ENCODE data around the gene IGSF5.
"Not testable (repeated sequence)": the region's sequence is repeated elsewhere in the genome, so short reads cannot be mapped to it uniquely, and the experiment has no call there.

The IGSF5 gene

GRCh38 chr21:39738566-39738965 is 6.4 kb upstream of the IGSF5 start:
- no peak for DNase-seq (ENCODE audit: low read depth in 2 of 2)

- DNase-seq (ENCODE audit: low read depth in 2 of 2): not testable (repeated sequence)
Measured at GRCh38 chr21:39739531-39739930, 5.5 kb upstream of the IGSF5 start.

- DNase-seq (ENCODE audit: low read depth in 2 of 2): not testable (repeated sequence)
Measured at GRCh38 chr21:39742561-39742960, 2.4 kb upstream of the IGSF5 start.

GRCh38 chr21:39745332-39745731 is 349 bp downstream of the IGSF5 start:
- not testable (repeated sequence) for DNase-seq (ENCODE audit: low read depth in 2 of 2)

GRCh38 chr21:39750670-39751069 is 5.7 kb downstream of the IGSF5 start:
- DNase-seq (ENCODE audit: low read depth in 2 of 2): no peak

GRCh38 chr21:39754811-39755210 is 9.8 kb downstream of the IGSF5 start:
- DNase-seq (ENCODE audit: low read depth in 2 of 2): no peak

- no peak for DNase-seq (ENCODE audit: low read depth in 2 of 2)
Measured at GRCh38 chr21:39756285-39756684, 11.3 kb downstream of the IGSF5 start.

- DNase-seq (ENCODE audit: low read depth in 2 of 2): no peak
Measured at GRCh38 chr21:39763272-39763970, 18.4 kb downstream of the IGSF5 start.

- DNase-seq (ENCODE audit: low read depth in 2 of 2): no peak
Measured at GRCh38 chr21:39774227-39774626, 29.2 kb downstream of the IGSF5 start.

GRCh38 chr21:39775816-39776215 is 30.8 kb downstream of the IGSF5 start:
- no peak for DNase-seq (ENCODE audit: low read depth in 2 of 2)

GRCh38 chr21:39776589-39776988 is 31.6 kb downstream of the IGSF5 start:
- no peak for DNase-seq (ENCODE audit: low read depth in 2 of 2)

GRCh38 chr21:39781331-39781730 is 36.3 kb downstream of the IGSF5 start:
- no peak for DNase-seq (ENCODE audit: low read depth in 2 of 2)

- no peak for DNase-seq (ENCODE audit: low read depth in 2 of 2)
Measured at GRCh38 chr21:39788383-39788782, 43.4 kb downstream of the IGSF5 start.

GRCh38 chr21:39796466-39796865 is 51.5 kb downstream of the IGSF5 start:
- no peak for DNase-seq (ENCODE audit: low read depth in 2 of 2)

- DNase-seq (ENCODE audit: low read depth in 2 of 2): no peak
Measured at GRCh38 chr21:39799178-39799577, 54.2 kb downstream of the IGSF5 start.

GRCh38 chr21:39800311-39800710 is 55.3 kb downstream of the IGSF5 start:
- no peak for DNase-seq (ENCODE audit: low read depth in 2 of 2)

- DNase-seq (ENCODE audit: low read depth in 2 of 2): no peak
Measured at GRCh38 chr21:39802217-39802616, 57.2 kb downstream of the IGSF5 start.

- no peak for DNase-seq (ENCODE audit: low read depth in 2 of 2)
Measured at GRCh38 chr21:39803393-39803792, 58.4 kb downstream of the IGSF5 start.

- no peak for DNase-seq (ENCODE audit: low read depth in 2 of 2)
Measured at GRCh38 chr21:39804240-39804639, 59.3 kb downstream of the IGSF5 start.

- DNase-seq (ENCODE audit: low read depth in 2 of 2): no peak
Measured at GRCh38 chr21:39805983-39806382, 61.0 kb downstream of the IGSF5 start.

GRCh38 chr21:39807738-39808137 is 62.8 kb downstream of the IGSF5 start:
- no peak for DNase-seq (ENCODE audit: low read depth in 2 of 2)

- DNase-seq (ENCODE audit: low read depth in 2 of 2): no peak
Measured at GRCh38 chr21:39809936-39810335, 65.0 kb downstream of the IGSF5 start.

- DNase-seq (ENCODE audit: low read depth in 2 of 2): no peak
Measured at GRCh38 chr21:39812983-39813382, 68.0 kb downstream of the IGSF5 start.

- DNase-seq (ENCODE audit: low read depth in 2 of 2): no peak
Measured at GRCh38 chr21:39818557-39818956, 73.6 kb downstream of the IGSF5 start.
